Cerebellar nuclear complex (tissue), 1 donor: ENCODE data around the gene PEPD.

Experiments used
- DNase-seq, 2 experiments: peaks; one replicate each; lab custom pipeline; 2025; lab: John Stamatoyannopoulos, UW

PEPD gene

GRCh38 chr19:33458807-33459206 lies 62.8 kb downstream of the PEPD start:
- no peak for DNase-seq

- DNase-seq = no peak
Observed at GRCh38 chr19:33458171-33458633, 63.4 kb downstream of the PEPD start.

- no peak for DNase-seq
Observed at GRCh38 chr19:33456845-33457220, 64.8 kb downstream of the PEPD start.

- no peak for DNase-seq
Observed at GRCh38 chr19:33456076-33456844, 65.3 kb downstream of the PEPD start.

- DNase-seq = peak in 1 of 2 experiments; percentile 23
Observed at GRCh38 chr19:33453265-33453664, 68.3 kb downstream of the PEPD start.

- DNase-seq = no peak
Observed at GRCh38 chr19:33450689-33451088, 70.9 kb downstream of the PEPD start.

- DNase-seq = no peak
Observed at GRCh38 chr19:33449799-33450198, 71.8 kb downstream of the PEPD start.

- DNase-seq = no peak
Observed at GRCh38 chr19:33448159-33448516, 73.5 kb downstream of the PEPD start.

GRCh38 chr19:33447336-33448158 lies 74.0 kb downstream of the PEPD start:
- no peak for DNase-seq

GRCh38 chr19:33446330-33447293 lies 75.0 kb downstream of the PEPD start:
- DNase-seq = no peak

GRCh38 chr19:33445442-33446329 lies 75.9 kb downstream of the PEPD start:
- no peak for DNase-seq

GRCh38 chr19:33444562-33445441 lies 76.8 kb downstream of the PEPD start:
- DNase-seq = no peak

- DNase-seq = no peak
Observed at GRCh38 chr19:33443638-33444561, 77.7 kb downstream of the PEPD start.

- DNase-seq = no peak
Observed at GRCh38 chr19:33442706-33443105, 78.9 kb downstream of the PEPD start.

- DNase-seq = no peak
Observed at GRCh38 chr19:33441828-33442227, 79.8 kb downstream of the PEPD start.

GRCh38 chr19:33441277-33441699 lies 80.3 kb downstream of the PEPD start:
- no peak for DNase-seq

- no peak for DNase-seq
Observed at GRCh38 chr19:33440682-33441081, 80.9 kb downstream of the PEPD start.

- no peak for DNase-seq
Observed at GRCh38 chr19:33440241-33440640, 81.3 kb downstream of the PEPD start.
